Fibroblast of mammary gland (primary cell): ENCODE data around the gene ASB4.

Source experiments
- DNase-seq: peaks from one replicate; pipeline ENCODE4 v3.0.0-alpha.2; 2010; ENCODE audit warnings: low read depth
- H3K4me3 ChIP-seq: 2 replicates; pipeline ENCODE4 v1.5.1; 2011; ENCODE audit warnings: low read depth, mild to moderate bottlenecking, low read length, moderate library complexity; ENCODE audit not compliant: control insufficient read depth
- CTCF ChIP-seq: conservative IDR thresholded peaks from 2 replicates; pipeline ENCODE4 v1.5.1; 2011; ENCODE audit warnings: low read depth, low read length, inconsistent platforms; ENCODE audit not compliant: control insufficient read depth, insufficient read depth

ASB4 gene

GRCh38 chr7:95479992-95480624 is 5.6 kb upstream of the ASB4 start:
- no peak for TF ChIP-seq CTCF
- no peak for DNase-seq
- H3K4me3 ChIP-seq: no peak overlapping the region

GRCh38 chr7:95481271-95482165 is 4.2 kb upstream of the ASB4 start:
- H3K4me3 ChIP-seq: no peak overlapping the region
- no peak for DNase-seq
- no peak for TF ChIP-seq CTCF

GRCh38 chr7:95482424-95482823 is 3.3 kb upstream of the ASB4 start:
- DNase-seq: no peak
- no peak for TF ChIP-seq CTCF
- no peak overlapping the region for H3K4me3 ChIP-seq

- no peak for TF ChIP-seq CTCF
- H3K4me3 ChIP-seq: no peak overlapping the region
- DNase-seq: no peak
Observed at GRCh38 chr7:95490231-95490762, 4.6 kb downstream of the ASB4 start.

- no peak overlapping the region for H3K4me3 ChIP-seq
- no peak for DNase-seq
- no peak for TF ChIP-seq CTCF
Observed at GRCh38 chr7:95491201-95491600, 5.5 kb downstream of the ASB4 start.

GRCh38 chr7:95491634-95492314 is 6.0 kb downstream of the ASB4 start:
- TF ChIP-seq CTCF: no peak
- DNase-seq: no peak

More at GRCh38 chr7:95491634-95492314, 6.0 kb downstream of the ASB4 start:
- no peak overlapping the region for H3K4me3 ChIP-seq
